HG03378 (cell line): ENCODE results near the gene IRF2BP2.
A peak's percentile ranks its signal among the peaks of the same experiment; 100 is the strongest.

ENCODE experiments used
- ATAC-seq: cut with Tn5 transposase; IDR thresholded peaks from one replicate; pipeline ENCODE4 v1.9.1; 2021; ENCODE audit warnings: mild to moderate bottlenecking, moderate library complexity; ENCODE audit not compliant: unreplicated experiment

IRF2BP2 gene

GRCh38 chr1:234614081-234614489 is 4.1 kb upstream of the IRF2BP2 start:
- ATAC-seq: no peak

- no peak for ATAC-seq
These were observed 3.3 kb upstream of the IRF2BP2 start for GRCh38 chr1:234613128-234613875.

GRCh38 chr1:234612352-234613127 is 2.6 kb upstream of the IRF2BP2 start:
- peak; percentile 59 for ATAC-seq

- ATAC-seq: no peak
These were observed 1.9 kb upstream of the IRF2BP2 start for GRCh38 chr1:234611847-234612351.

GRCh38 chr1:234611225-234611846 is 1.4 kb upstream of the IRF2BP2 start:
- peak; percentile 27 for ATAC-seq

- ATAC-seq: peak; percentile 34
These were observed 767 bp upstream of the IRF2BP2 start for GRCh38 chr1:234610666-234611224.

- ATAC-seq: no peak
These were observed 311 bp downstream of the IRF2BP2 start for GRCh38 chr1:234609691-234610042.

GRCh38 chr1:234608911-234609690 is 877 bp downstream of the IRF2BP2 start:
- no peak for ATAC-seq

GRCh38 chr1:234608025-234608910 is 1.7 kb downstream of the IRF2BP2 start:
- peak; percentile 30 for ATAC-seq

- ATAC-seq: no peak
These were observed 2.6 kb downstream of the IRF2BP2 start for GRCh38 chr1:234607109-234608024.

- no peak for ATAC-seq
These were observed 3.2 kb downstream of the IRF2BP2 start for GRCh38 chr1:234606784-234607108.

GRCh38 chr1:234605983-234606783 is 3.8 kb downstream of the IRF2BP2 start:
- no peak for ATAC-seq

- no peak for ATAC-seq
These were observed 4.5 kb downstream of the IRF2BP2 start for GRCh38 chr1:234605399-234605982.

GRCh38 chr1:234604495-234605398 is 5.2 kb downstream of the IRF2BP2 start:
- ATAC-seq: no peak

GRCh38 chr1:234603221-234604204 is 6.5 kb downstream of the IRF2BP2 start:
- ATAC-seq: no peak
